Measurements from ENCODE around the gene CIAO1. TPM values are rescaled to one million over a fixed set of nuclear protein-coding genes. Genes with fewer than 3 reads are reported as not detected.
A peak's percentile ranks its signal among the peaks of the same experiment; 100 is the strongest.

The CIAO1 gene
- total RNA-seq, 2 donors from 2014 or later = 70.8 to 72.6 TPM

GRCh38 chr2:96306370-96306769 lies 40.3 kb downstream of the CIAO1 start:
- Mint-ChIP-seq H3K4me1 (ENCODE audit: low read depth) (peaks cover 47% of the 10 kb centered on the region), H3K4me3 (peak overlapping the region; percentile 97 to 100), H3K9me3 (no peaks in the 10 kb centered on the region), H3K36me3 (ENCODE audit: insufficient read depth in 2 of 2) (peaks cover 21 to 29% of the 10 kb centered on the region in 2 donors), H3K27me3 (ENCODE audit: low read depth) (no peaks in the 10 kb centered on the region), H3K27ac (peak overlapping the region; percentile 98)
- no peak for DNase-seq
- ATAC-seq (replicated peaks in 1 of 2) = no peak

DNA sequence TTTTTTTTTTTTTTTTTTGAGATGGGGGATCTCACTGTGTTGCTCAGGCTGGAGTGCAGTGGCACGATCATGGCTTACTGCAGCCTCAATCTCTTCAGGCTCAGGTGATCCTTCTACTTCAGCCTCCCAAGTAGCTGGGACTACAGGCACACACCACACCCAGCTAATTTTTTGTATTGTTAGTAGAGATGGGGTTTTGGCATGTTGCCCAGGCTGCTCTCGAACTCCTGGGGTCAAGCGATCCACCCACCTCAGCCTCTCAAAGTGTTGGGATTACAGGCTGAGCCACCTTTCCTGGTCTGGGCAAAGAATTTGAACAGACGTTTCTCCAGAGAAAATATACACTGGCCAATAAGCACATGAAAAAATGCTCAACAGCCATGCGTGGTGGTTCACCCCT lies 42.2 kb downstream of the CIAO1 start:
- Mint-ChIP-seq H3K27ac (no peak overlapping the region), H3K4me1 (ENCODE audit: low read depth) (peaks cover 37% of the 10 kb centered on the region), H3K36me3 (ENCODE audit: insufficient read depth in 2 of 2) (peaks cover 10 to 12% of the 10 kb centered on the region in 2 donors), H3K9me3 (no peaks in the 10 kb centered on the region), H3K27me3 (ENCODE audit: low read depth) (no peaks in the 10 kb centered on the region), H3K4me3 (no peak overlapping the region)
- no peak for DNase-seq
- no peak for ATAC-seq (replicated peaks in 1 of 2)

- DNase-seq (no peak), ATAC-seq (replicated peaks in 1 of 2) (no peak)
- H3K36me3 Mint-ChIP-seq (ENCODE audit: insufficient read depth in 2 of 2) = peaks cover 0 to 4% of the 10 kb centered on the region in 2 donors
- H3K9me3 Mint-ChIP-seq = no peaks in the 10 kb centered on the region
- peaks cover 46% of the 10 kb centered on the region for H3K4me1 Mint-ChIP-seq (ENCODE audit: low read depth)
- no peaks in the 10 kb centered on the region for H3K27me3 Mint-ChIP-seq (ENCODE audit: low read depth)
- peak overlapping the region in 1 of 2 donors; percentile 74 for H3K4me3 Mint-ChIP-seq
- peak overlapping the region; percentile 87 for H3K27ac Mint-ChIP-seq
Observed at GRCh38 chr2:96315005-96315399, 49.0 kb downstream of the CIAO1 start.

DNA sequence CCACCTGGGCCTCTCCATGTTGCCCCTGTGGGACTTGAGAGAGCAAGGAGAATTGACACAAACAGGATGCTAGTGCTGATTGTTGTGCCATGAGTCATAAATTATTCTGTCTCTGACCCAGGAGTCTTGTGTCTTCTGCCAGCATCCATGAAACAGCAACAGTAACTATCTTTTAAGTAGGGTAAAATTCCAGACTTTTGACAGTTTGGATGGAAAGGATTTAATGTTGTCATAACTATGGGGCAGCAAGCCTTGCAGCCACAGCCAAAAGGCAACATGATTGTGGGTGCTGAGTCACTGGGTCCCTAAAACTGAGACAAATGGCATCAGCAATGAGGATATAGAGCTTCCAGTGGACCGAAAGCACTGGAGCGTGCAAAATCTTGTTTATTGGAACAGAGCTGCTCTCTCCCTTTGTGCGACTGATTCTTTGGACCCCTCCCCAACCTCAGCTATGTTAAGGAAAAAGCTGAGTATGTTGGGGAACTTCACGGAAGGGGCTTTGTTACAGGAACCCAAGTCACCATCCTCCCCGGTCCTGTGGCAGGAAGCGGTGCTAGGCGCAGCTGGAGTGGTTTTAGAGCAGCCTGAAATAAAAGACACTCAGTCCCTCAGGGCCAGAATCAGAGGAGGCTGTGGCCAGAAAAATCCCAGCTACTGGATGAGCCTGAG lies 49.5 kb downstream of the CIAO1 start:
- Mint-ChIP-seq H3K9me3 (no peaks in the 10 kb centered on the region), H3K27ac (peak overlapping the region; percentile 87), H3K27me3 (ENCODE audit: low read depth) (no peaks in the 10 kb centered on the region), H3K36me3 (ENCODE audit: insufficient read depth in 2 of 2) (peaks cover 0 to 4% of the 10 kb centered on the region in 2 donors), H3K4me3 (peak overlapping the region; percentile 71 to 74), H3K4me1 (ENCODE audit: low read depth) (peaks cover 51% of the 10 kb centered on the region)
- DNase-seq (peak; percentile 27 to 47), ATAC-seq (replicated peaks in 1 of 2) (peak; percentile 74 to 76)

DNA sequence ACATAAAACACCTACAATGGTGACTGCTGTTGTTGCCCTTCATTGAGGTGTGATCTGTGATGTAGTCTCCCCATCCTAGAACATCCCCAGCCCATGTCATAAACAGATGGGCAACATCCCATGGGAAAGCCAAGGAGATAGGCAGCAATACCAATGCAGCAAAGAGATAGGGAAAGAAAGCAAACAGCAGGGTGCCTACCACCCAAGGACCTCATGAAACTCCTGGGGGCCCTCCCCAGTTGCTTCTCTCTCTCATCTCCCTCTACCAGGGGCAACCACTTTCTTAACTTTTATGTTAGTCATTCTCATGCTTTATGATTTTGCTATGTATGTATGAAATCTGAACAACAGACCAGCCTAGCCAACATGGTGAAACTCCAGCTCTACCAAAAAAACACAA lies 51.0 kb downstream of the CIAO1 start:
- H3K27ac Mint-ChIP-seq = peak overlapping the region; percentile 94
- peak overlapping the region; percentile 67 to 71 for H3K4me3 Mint-ChIP-seq
- DNase-seq (no peak), ATAC-seq (replicated peaks in 1 of 2) (no peak)
- H3K4me1 Mint-ChIP-seq (ENCODE audit: low read depth) = peaks cover 58% of the 10 kb centered on the region
- H3K9me3 Mint-ChIP-seq = no peaks in the 10 kb centered on the region
- H3K27me3 Mint-ChIP-seq (ENCODE audit: low read depth) = no peaks in the 10 kb centered on the region
- peaks cover 2 to 4% of the 10 kb centered on the region in 2 donors for H3K36me3 Mint-ChIP-seq (ENCODE audit: insufficient read depth in 2 of 2)

DNA sequence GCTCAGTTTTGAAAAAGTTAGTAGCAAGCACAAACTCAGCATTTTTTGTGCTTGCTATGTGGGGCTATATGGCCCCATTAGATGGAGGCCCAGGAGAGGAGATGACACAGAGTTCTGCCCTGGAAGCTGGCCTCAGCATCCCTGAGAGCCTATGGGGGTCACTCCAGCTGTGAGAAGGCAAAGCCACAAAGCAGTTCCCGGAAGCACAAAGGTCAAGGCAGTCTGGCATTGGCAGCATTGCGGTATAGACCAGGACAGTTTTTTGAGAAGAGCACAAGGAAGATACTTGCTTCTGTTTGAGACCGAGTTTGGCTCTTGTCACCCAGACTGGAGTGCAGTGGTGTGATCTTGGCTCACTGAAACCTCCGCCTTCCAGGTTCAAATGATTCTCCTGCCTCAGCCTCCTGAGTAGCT lies 51.6 kb downstream of the CIAO1 start:
- peaks cover 59% of the 10 kb centered on the region for H3K4me1 Mint-ChIP-seq (ENCODE audit: low read depth)
- peaks cover 2 to 4% of the 10 kb centered on the region in 2 donors for H3K36me3 Mint-ChIP-seq (ENCODE audit: insufficient read depth in 2 of 2)
- ATAC-seq (replicated peaks in 1 of 2) (no peak), DNase-seq (no peak)
- H3K27me3 Mint-ChIP-seq (ENCODE audit: low read depth) = no peaks in the 10 kb centered on the region
- no peaks in the 10 kb centered on the region for H3K9me3 Mint-ChIP-seq
- H3K4me3 Mint-ChIP-seq = peak overlapping the region in 1 of 2 donors; percentile 67
- peak overlapping the region; percentile 47 for H3K27ac Mint-ChIP-seq

- ATAC-seq (replicated peaks in 1 of 2) (no peak), DNase-seq (no peak)
- Mint-ChIP-seq H3K4me1 (ENCODE audit: low read depth) (peaks cover 66% of the 10 kb centered on the region), H3K27ac (peak overlapping the region; percentile 55), H3K36me3 (ENCODE audit: insufficient read depth in 2 of 2) (peaks cover 2 to 4% of the 10 kb centered on the region in 2 donors), H3K4me3 (peak overlapping the region; percentile 29 to 78), H3K9me3 (no peaks in the 10 kb centered on the region), H3K27me3 (ENCODE audit: low read depth) (no peaks in the 10 kb centered on the region)
Observed at GRCh38 chr2:96318723-96319122, 52.7 kb downstream of the CIAO1 start.

- Mint-ChIP-seq H3K4me3 (peak overlapping the region; percentile 29 to 78), H3K36me3 (ENCODE audit: insufficient read depth in 2 of 2) (peaks cover 2 to 4% of the 10 kb centered on the region in 2 donors)
Observed at GRCh38 chr2:96319396-96319795, 53.4 kb downstream of the CIAO1 start.

DNA sequence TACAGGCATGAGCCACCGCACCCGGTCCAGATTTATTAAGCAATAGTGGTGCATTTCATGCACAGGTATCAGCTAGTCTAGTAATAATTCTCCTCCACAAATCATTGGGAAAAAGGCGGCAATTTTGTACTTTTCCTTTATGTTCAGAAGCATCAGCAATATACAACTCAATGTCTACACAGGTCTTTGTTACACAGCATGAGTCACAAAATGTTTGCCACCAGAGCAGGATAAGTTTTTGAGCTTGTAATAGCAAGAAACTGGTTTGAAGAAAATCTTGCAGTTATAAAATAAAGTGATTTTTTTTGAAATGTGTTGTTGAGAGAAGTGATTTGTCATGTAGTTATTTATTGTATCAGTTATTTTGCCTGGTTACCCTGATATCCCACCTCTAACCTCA lies 54.3 kb downstream of the CIAO1 start:
- Mint-ChIP-seq H3K4me3 (peak overlapping the region; percentile 94 to 96), H3K27ac (peak overlapping the region; percentile 75), H3K27me3 (ENCODE audit: low read depth) (no peaks in the 10 kb centered on the region), H3K4me1 (ENCODE audit: low read depth) (peaks cover 74% of the 10 kb centered on the region), H3K9me3 (no peaks in the 10 kb centered on the region), H3K36me3 (ENCODE audit: insufficient read depth in 2 of 2) (peaks cover 2 to 4% of the 10 kb centered on the region in 2 donors)
- ATAC-seq (replicated peaks in 1 of 2) (no peak), DNase-seq (no peak)

More at GRCh38 chr2:96319396-96319795, 53.4 kb downstream of the CIAO1 start:
- no peaks in the 10 kb centered on the region for H3K9me3 Mint-ChIP-seq
- ATAC-seq (replicated peaks in 1 of 2) (no peak), DNase-seq (no peak)
- H3K4me1 Mint-ChIP-seq (ENCODE audit: low read depth) = peaks cover 73% of the 10 kb centered on the region
- H3K27me3 Mint-ChIP-seq (ENCODE audit: low read depth) = no peaks in the 10 kb centered on the region
- H3K27ac Mint-ChIP-seq = peak overlapping the region; percentile 55

GRCh38 chr2:96320728-96321622 lies 55.0 kb downstream of the CIAO1 start:
- Mint-ChIP-seq H3K4me1 (ENCODE audit: low read depth) (peaks cover 74% of the 10 kb centered on the region), H3K27ac (peak overlapping the region; percentile 82), H3K9me3 (no peaks in the 10 kb centered on the region), H3K36me3 (ENCODE audit: insufficient read depth in 2 of 2) (peaks cover 4% of the 10 kb centered on the region in 2 donors), H3K4me3 (peak overlapping the region; percentile 94 to 96), H3K27me3 (ENCODE audit: low read depth) (no peaks in the 10 kb centered on the region)
- DNase-seq = peak; percentile 53 to 58
- ATAC-seq (replicated peaks in 1 of 2) = peak; percentile 41 to 43

Other genes with a start within 250 kb of the CIAO1 start
- gene GPAT2, start 231.3 kb upstream of the CIAO1 start, total RNA-seq = 10 to 100 TPM; 11.1 to 12.4 TPM
- 1 to 10 TPM; 1.7 to 2.1 TPM for gene ADRA2B, start 149.7 kb upstream of the CIAO1 start, total RNA-seq
- gene ASTL, start 127.7 kb upstream of the CIAO1 start, total RNA-seq = 1 to 10 TPM; 8.1 to 9.1 TPM
- gene DUSP2, start 120.8 kb upstream of the CIAO1 start, total RNA-seq = 100 to 1,000 TPM; 340 to 388 TPM
- 100 to 1,000 TPM; 202 to 225 TPM for gene STARD7, start 57.4 kb upstream of the CIAO1 start, total RNA-seq
- 10 to 100 TPM; 23.2 to 29.3 TPM for gene TMEM127, start 228 bp upstream of the CIAO1 start, total RNA-seq
- gene SNRNP200, start 39.3 kb downstream of the CIAO1 start, total RNA-seq = 100 to 1,000 TPM; 188 to 228 TPM
- gene ITPRIPL1, start 59.1 kb downstream of the CIAO1 start, total RNA-seq = 10 to 100 TPM; 28.0 to 31.4 TPM
- gene NCAPH, start 69.5 kb downstream of the CIAO1 start, total RNA-seq = 10 to 100 TPM; 82.2 to 86.2 TPM
- 1 to 10 TPM; 4.4 to 5.3 TPM for gene NEURL3, start 239.1 kb downstream of the CIAO1 start, total RNA-seq

Data from activated T-cell treated with anti-CD3 and anti-CD28 coated beads, Interleukin-2, amount 50 U/mL, for 72 hours (primary cell).